Posterior cingulate gyrus (tissue), 11 donors: ENCODE data around the gene VIT.
"Not testable (repeated sequence)": the region's sequence is repeated elsewhere in the genome, so short reads cannot be mapped to it uniquely, and the experiment has no call there.

Source experiments
- DNase-seq, 10 donors: peaks; one replicate each; pipeline versions ENCODE4 v3.0.0 to v3.0.0-alpha.2; 2020 to 2021; ENCODE audit warnings: mixed read lengths in 3 of 10
- intact Hi-C: fragments of 100-400 bp; cut with DNase I; formaldehyde crosslinking; loops from one replicate; pipeline ENCODE4 v1.15.1; 2023

Gene VIT

GRCh38 chr2:36676364-36676763 lies 20.1 kb upstream of the VIT start:
- no peak for DNase-seq
- intact Hi-C loops: no loop called here

GRCh38 chr2:36677386-36677785 lies 19.1 kb upstream of the VIT start:
- intact Hi-C loops: no loop called here
- no peak for DNase-seq

DNA sequence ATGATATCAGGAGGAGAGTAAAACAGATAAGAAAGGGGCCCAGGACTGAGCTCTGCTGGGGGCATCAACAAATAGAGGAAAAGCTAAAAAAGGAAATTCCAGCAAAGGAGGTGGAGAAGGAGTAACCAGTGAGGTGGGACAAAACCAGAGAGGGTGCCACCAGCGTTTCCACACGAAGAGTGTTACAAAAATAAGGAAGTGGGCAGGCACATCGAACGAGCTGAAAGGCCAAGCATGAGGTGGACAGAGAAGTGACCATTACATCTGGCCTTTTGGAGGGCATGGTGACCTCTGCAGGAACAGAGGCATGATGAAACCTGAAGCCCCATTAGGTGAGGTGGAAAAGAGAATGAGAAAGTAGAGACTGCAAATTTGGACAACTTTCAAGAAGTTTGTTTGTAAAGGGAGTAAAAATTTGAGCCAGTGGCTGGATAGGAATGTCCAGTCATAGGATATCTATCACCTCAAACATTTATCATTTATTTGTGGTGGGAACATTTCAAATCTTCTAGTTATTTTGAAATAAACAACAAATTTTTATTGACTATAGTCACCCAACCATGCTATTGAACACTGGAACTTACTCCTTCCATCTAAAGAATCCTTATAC lies 18.4 kb upstream of the VIT start:
- intact Hi-C loops: no loop called here
- DNase-seq: no peak

- intact Hi-C loops: no loop called here
- no peak for DNase-seq
Measured at GRCh38 chr2:36678856-36679255, 17.7 kb upstream of the VIT start.

DNA sequence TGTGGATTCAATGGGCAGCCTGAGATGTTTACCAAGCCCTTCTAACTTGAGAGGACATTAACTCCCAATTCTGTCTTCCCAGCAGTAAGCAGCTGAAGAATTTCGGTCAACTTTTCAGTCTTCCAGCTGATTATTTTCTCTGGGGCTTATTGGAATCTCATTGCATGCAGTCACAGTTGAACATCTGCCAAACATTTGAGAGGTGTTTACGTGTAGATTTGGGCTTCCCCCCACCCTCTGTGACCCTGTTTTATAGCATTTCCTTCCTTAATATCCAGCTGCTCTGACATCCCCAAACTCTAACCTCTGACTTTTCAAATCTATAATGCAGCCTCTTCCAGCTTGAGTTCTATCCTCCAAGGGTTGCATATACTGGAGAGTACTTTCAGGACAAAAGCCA lies 16.5 kb upstream of the VIT start:
- DNase-seq: no peak
- intact Hi-C loops: no loop called here

- intact Hi-C loops: no loop called here
- no peak for DNase-seq
Measured at GRCh38 chr2:36682562-36682961, 13.9 kb upstream of the VIT start.

DNA sequence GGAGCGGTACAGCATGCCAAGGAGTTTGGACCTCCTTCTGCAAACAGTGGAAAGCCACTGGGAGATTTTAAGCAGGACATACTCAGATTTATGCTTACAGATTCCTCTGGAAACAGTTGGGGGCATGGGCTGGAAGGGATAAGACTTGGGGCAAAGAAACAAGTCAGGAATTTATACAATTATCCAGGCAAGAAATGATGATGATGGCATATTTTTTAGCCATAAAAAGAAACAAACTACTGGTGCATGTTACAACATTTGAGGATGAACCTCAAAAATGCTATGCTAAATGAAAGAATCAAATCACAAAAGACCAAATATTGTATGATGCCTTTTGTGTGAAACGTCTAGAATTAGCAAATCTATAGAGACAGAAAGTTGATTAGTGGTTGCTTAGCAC lies 13.5 kb upstream of the VIT start:
- intact Hi-C loops: no loop called here
- DNase-seq: no peak

- DNase-seq, intact Hi-C loops: not testable (repeated sequence)
Measured at GRCh38 chr2:36688291-36688690, 8.2 kb upstream of the VIT start.

- intact Hi-C loops, DNase-seq: not testable (repeated sequence)
Measured at GRCh38 chr2:36689013-36689412, 7.5 kb upstream of the VIT start.

DNA sequence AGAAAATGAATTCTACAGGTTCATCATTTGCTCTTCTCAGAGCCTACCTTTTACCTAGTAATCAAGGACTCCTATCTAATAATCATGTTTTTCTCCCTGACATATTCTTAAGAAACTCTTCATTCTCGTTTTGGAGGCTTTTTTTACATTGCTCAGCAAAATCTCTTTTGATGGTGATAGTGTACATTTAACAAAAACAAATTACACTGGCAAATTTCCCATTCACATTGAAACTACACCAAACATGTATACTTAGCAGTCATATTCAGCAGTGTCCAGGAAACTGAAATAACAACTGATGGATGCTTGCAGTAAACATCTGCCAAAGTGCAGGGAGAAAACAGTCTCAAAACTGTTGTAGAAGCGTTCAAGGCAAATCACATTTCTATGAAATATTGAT lies 4.4 kb upstream of the VIT start:
- DNase-seq: no peak
- intact Hi-C loops: no loop called here

- DNase-seq: no peak
- intact Hi-C loops: no loop called here
Measured at GRCh38 chr2:36693825-36694224, 2.7 kb upstream of the VIT start.

GRCh38 chr2:36695746-36696415 lies 626 bp upstream of the VIT start:
- intact Hi-C loops: no loop called here
- DNase-seq: no peak

GRCh38 chr2:36697424-36698066 lies 1.0 kb downstream of the VIT start:
- intact Hi-C loops: no loop called here
- no peak for DNase-seq

DNA sequence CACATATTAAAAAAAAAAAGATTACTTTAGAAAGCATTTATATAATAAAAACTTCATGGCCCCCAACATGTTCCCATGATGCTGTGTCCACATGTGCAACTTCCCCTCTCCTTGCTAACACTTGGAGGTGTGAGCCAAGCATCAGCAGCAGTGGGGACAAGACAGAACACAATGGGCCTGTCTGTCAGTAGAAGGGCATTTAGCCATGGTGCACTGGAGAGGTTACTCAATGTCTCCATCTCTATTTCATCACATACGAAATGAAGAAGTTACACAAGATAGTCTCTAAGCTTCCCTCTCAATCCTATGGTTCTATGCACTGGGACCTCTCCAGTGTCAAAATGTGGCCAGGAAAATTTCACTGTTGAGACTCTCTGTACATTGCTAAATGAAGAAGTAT lies 2.5 kb downstream of the VIT start:
- intact Hi-C loops: no loop called here
- DNase-seq: no peak

DNA sequence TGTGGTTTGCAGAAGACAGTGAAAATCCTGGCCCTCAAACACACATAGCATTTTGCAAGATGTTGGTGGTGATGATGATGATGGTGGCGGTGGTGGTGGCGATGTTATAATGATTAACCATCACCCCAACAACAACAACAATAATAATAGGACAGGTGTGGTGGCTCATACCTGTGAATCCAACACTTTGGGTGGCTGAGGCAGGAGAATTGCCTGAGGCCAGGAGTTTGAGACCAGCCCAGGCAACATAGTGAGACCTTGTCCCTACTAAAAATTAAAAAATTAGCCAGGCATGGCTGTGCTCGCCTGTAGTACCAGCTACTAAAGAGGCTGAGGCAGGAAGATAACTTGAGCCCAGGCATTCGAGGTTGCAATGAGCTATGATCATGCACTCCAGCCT lies 3.8 kb downstream of the VIT start:
- DNase-seq: no peak
- intact Hi-C loops: no loop called here

DNA sequence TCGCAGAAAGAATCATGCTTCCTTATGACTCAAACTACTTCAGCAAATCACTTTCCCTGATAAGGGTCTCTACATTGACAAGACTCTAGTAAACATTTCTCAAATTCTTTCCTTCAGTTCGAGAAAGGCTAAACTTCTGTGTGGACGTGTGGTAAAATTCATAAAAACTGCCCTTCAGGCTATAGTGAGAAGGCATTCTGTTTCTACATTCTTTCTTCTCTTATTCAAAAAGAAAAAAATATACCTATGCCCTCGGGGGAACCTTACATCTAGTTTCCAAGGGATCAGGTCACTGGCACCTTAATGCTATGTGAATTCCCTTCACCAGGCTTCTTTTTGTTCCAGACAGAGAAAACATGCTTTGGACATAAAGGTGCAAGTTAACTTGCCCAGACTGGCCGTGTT lies 4.9 kb downstream of the VIT start:
- DNase-seq: no peak
- intact Hi-C loops: no loop called here

DNA sequence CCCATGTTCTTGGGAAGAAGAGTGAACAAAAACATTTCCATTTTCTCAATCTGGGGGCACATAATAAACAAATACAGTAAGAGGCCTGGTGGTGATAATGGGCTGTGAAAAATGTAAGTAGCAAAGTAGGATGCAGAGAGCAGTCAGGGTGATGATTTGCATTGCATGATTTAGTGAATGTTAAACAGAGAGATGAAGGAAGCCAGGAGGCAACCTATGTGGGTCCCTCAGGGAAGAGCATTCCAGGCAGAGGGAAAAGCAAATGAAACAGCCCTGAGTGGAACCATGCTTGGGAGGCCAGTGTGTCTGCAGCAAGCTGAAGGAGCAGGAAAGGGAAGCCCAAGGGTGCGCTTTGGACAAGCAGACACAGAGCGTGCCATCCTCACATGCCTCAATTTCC lies 5.4 kb downstream of the VIT start:
- intact Hi-C loops: no loop called here
- DNase-seq: no peak

DNA sequence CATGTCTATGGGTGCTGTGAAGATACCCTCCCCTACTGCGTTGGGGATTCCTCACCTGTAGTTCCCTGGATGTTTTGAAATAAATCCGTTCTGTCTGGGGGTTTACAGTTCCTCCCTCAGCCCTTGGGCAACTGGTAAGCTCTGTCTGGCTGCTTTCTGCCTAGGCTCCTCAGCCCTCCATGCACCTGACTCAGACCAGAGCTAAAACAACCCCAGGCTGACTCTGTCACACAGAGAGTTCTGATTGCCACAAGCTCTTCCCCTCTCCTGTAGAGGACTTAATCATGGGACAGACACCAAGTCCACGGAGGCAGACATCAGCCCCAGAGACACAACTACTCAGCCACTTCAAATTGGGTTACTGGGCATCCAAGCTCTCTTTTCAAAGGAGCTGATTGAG lies 6.3 kb downstream of the VIT start:
- no peak for DNase-seq
- intact Hi-C loops: no loop called here

GRCh38 chr2:36704475-36705150 lies 8.1 kb downstream of the VIT start:
- intact Hi-C loops: no loop called here
- DNase-seq: no peak

GRCh38 chr2:36705326-36706020 lies 9.0 kb downstream of the VIT start:
- intact Hi-C loops: no loop called here
- no peak for DNase-seq
